Measurements from ENCODE around the gene LHFPL2.
"Not testable (repeated sequence)": the region's sequence is repeated elsewhere in the genome, so short reads cannot be mapped to it uniquely, and the experiment has no call there.

The LHFPL2 gene, protein sequence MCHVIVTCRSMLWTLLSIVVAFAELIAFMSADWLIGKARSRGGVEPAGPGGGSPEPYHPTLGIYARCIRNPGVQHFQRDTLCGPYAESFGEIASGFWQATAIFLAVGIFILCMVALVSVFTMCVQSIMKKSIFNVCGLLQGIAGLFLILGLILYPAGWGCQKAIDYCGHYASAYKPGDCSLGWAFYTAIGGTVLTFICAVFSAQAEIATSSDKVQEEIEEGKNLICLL

DNA sequence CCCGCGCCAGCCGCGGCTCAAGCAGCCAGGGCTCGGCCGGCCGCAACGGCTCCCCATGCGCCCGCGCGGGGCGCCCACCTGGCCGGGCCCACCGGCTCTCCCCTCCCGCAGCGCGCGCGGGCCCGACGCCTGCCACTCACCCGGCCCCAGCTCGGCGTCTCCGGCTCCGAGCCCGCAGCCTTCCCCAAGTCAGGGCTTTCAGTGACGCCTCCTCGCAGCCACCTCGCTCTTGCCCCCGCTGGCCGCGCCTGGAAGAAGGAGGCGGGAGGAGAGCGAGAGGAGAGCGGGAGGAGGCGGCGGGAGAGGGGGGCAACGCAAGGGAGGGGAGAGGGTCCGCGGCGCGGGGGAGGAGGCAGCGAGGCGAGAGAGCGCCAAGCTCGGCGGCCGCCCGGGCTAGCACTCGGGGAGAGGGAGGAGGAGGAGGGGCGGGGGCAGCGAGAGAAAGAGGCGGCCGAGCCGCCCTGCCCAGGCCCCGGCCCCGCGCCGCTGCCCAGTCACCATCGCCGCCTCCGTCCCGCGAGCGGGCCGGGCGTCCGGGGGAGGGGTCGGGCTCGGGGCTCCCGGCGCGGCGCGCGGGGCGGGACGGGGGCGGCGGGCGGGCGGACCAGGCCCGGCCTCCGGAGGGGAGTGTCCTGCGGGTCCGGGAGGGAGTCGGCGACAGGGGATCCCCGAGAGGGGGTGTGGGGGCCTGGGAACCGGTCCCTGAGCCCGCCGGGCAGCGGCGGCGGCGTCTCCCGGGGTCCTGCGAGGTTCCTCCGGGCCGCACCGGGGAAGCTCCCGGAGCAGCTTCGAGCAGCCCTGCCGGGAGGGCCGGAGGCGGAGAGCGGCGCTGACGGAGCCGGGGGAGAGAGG, at the start of gene LHFPL2:
LHFPL2 (minus strand) TSS at position 414 of the 852 bp plus-strand sequence. CDS start 138,559 bp downstream, outside the sequence.
- DNase-seq, result no peak

DNA sequence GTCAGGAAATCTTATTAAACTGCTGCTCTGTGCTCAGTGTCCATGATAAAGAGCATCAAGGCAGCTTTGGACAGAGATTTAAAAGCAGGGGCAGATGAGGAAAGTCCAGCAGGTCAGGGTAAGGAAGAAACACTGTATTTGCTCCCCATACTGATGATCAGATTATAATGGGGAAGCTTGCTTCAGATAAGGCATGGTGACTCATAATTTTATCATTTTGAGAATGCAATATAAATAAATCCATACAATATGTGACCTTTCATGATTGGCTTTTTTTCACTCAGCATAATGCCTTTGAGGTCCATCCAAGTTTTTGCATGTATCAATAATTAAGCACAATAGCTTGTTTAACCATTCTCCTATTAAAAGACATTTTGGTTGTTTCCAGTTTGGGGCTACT, 48.1 kb upstream of the LHFPL2 start:
- DNase-seq, result no peak

DNA sequence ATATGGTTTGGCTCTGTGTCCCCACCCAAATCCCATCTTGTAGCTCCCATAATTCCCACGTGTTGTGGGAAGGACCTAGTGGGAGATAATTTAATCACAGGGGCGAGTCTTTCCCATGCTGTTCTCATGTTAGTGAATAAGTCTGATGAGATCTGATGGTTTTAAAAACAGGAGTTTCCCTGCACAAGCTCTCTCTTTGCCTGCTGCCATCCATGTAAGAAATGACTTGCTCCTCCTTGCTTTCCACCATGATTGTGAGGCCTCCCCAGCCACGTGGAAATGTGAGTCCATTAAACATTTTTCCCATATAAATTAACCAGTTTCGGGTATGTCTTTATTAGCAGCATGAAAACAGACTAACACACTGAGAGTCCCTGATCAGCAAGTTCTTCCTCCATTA, 47.5 kb upstream of the LHFPL2 start:
- not testable (repeated sequence) for DNase-seq

DNA sequence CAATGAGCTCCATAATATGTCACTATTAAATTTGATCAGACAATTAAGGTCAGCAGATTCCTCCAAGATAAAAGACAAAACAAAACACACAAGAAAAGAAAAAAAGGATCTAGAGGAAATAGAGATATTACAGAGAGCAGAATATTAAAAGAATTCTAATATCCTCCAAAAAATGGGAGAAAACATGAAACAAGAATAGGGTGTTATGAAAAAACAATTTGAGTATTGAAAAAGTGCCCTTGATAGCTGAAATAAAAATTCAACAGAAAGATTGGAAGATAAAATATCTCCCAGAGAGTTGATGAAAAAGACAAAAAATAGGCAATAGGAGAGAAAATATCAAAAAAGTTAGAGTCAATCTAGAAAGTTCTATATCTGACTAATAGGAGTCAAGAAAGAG, 44.8 kb upstream of the LHFPL2 start:
- no peak for DNase-seq

DNA sequence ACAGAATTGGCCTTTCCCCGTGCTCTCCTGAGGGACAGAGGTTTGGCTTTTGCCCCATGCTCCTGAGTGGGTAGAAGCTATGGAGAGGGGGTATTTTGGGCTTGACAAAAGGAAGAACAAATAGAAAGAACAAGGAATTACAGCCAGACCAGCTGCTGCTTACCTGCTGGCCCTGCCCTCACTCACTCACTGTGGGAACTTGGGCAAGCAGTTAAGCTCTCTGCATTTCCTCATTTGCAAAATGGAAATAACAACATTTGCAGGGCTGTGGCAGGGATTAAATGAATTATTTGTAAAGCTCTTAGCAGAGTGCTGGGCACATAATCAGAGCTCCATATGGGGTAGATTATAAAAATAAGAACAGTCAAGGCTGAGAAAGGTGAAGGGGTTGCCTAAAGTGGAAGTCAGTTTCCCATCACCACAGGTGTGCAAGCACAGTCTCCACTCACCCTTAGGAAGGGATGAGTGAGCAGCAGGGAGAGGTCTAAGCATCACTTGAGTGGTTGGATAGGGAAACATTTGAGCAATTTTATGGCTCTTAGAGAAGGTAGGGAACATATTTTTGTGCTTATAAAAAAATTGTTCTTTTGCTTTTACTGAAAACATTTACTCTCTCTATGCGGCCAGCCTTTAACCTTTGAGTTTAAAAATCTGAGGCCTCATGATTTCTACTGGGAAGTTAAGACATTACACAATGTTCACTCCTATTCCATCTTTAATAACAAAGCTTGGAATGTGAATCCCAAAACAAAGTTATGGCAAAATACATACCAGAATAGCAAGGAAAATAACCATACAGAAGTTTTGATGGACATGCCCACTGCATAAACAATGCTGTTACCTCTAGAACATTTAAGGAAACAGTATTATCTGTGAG, 42.8 kb upstream of the LHFPL2 start:
- DNase-seq, result no peak

DNA sequence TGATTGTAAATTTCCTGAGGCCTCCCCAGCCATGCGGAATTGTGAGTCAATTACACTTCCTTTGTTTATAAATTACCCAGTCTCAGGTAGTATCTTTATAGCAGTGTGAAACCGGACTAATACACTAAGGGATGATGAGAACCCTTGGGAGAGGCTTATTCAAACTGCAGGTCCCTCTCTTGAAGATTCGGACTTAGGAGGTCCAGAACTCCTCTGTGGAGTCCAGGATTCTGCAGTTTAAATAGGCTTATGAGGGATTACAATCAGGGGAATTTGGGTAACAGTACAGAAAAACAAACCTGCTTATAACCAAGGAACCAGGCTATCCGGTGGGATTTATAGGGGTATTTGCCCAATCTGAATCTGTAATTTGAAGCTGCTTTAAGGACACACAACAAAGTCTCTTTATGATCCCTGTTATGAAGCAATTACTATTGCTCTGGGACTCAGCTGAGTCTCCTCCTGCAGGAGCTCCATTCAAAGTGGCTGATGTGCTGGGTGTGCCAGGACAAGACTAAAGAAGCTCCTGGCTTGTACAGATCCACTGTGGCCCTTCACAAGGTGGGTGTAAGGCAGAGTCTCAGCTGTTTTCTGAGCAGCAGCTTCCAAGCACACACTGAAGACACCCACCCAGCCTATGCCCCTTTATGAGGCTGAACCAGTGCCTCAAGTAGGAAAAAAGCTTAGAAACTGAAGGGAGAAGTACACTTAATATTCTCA, 41.8 kb upstream of the LHFPL2 start:
- no peak for DNase-seq

DNA sequence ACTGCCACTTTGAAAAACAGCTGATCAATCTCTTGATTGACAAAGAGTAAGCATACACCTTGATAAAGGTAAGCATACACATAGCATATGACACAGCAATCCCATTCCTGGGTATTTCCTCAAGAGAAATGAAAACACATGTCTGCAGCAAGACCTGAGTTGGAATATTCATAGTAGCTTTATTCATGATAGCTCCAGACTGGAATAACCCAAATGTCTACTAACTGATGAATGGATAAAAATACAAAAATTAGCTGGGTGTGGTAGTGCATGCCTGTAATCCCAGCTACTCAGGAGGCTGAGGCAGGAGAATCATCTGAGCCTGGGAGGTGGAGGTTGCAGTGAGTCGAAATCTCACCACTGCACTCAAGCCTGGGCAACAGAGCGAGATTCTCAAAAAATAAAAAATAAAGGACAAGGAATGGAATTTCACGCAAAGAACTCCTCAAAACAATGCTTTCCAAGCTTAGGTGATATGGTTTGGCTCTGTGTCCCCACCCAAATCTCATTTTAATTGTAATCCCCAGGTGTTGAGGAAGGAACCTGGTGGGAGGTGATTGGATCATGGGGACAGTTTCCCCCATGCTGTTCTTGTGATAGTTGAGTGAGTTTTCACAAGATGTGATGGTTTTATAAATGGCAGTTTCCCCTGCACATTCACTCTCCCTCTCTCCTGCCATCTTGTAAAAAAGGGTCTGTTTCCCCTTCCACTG, 41.1 kb upstream of the LHFPL2 start:
- no peak for DNase-seq

DNA sequence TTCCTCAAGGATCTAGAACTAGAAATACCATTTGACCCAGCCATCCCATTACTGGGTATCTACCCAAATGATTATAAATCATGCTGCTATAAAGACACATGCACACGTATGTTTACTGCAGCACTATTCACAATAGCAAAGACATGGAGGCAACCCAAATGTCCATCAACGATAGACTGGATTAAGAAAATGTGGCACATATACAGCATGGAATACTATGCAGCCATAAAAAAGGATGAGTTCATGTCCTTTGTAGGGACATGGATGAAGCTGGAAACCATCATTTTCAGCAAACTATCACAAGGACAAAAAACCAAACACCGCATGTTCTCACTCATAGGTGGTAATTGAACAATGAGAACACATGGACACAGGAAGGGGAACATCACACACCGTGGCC, 38.9 kb upstream of the LHFPL2 start:
- not testable (repeated sequence) for DNase-seq

DNA sequence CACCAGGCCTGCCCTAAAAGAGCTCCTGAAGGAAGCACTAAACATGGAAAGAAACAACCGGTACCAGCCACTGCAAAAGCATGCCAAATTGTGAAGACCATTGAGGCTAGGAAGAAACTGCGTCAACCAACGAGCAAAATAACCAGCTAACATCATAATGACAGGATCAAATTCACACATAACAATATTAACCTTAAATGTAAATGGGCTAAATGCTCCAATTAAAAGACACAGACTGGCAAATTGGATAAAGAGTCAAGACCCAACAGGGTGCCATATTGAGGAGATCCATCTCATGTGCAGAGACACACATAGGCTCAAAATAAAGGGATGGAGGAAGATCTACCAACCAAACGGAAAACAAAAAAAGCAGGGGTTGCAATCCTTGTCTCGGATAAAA, 35.3 kb upstream of the LHFPL2 start:
- not testable (repeated sequence) for DNase-seq

DNA sequence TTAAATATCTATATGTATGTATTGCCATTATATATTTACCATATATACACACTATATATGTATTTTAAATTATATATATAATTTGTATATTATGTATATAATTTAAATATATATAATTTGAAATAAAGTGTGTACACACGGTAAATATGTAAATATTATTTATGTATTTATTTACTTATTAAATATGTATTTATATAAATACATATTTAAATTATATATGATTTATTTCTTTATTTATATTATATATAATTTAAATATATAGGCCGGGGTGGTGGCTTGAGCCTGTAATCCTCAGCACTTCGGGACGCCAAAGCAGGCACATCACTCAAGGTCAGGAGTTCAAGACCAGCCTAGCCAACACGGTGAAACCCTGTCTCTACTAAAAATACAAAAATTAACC, 31.3 kb upstream of the LHFPL2 start:
- DNase-seq, result no peak

DNA sequence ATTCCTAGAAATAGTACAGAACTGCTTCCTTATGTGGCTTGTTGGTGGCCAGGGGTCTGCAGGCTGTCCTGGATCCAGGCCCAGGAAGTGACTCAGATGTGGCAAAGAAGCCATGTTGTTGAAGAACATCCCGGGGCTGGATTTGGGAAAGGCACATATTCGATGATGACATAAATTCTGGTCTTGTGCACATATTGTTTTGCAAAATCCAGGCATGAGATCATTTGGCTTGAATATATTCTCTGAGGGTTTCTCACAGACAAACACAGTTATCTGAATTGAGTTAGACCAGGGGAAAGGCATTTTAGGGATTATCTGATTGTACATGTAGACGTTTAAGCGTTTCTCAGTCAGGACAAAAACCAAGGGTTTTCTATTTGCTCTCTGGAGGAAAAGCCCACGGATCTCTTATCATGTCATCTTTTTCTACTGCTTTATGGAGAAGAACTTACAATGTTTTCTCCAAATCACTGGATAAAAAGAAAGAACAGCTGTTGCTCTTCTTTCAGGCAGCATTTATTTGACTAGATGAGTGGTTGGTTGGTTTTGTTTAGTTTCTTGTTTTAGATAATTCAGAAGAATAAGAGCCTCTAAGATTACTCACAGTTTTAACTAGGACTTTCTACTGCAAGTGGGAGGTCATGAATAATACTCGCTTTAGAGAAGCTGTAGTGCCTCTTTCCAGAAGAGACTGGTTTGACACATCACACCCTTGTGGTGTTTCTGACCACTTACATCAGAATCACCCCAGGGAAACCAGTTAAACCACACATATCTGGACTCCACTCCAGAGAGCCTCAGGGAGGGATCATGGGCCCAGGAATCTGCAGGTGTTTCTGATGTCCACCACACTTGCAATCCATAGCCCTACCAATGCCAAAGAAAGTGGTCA, 29.5 kb upstream of the LHFPL2 start:
- no peak for DNase-seq

DNA sequence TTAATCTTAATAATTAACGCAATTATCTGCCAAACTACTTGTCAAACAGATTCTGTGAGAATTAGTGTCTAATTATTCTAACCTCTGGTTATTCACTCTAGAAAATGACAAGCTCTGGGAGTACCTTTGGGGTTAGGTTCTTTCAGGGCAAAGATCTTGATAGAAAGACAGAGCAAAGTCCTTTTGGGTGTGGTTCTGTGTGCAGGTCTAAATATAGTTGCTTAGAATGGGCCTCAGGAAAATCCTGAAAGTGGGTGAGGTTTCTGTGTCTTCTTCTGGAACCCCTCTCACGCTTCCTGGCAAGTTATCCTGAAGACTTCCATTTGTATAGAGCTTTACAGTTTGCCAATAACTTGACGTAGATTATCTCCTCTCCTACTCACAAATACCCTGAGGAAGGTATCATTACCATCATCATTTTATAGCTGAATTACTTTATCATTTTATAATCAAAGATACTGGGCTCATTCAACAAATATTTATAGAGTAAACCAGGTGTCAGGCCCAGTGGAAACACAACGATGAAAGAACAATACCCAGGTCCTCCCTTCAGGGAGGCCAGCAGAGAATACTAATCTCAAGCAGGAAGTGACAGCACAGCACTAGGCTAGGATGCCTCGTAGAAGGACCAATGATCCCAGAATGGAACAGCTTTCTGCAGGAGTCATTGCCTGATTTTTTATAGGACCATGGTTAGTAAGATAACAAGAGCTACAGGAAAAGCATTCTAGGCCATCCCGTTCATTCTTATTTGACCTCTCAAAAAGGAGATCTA, 27.6 kb upstream of the LHFPL2 start:
- DNase-seq, result no peak

DNA sequence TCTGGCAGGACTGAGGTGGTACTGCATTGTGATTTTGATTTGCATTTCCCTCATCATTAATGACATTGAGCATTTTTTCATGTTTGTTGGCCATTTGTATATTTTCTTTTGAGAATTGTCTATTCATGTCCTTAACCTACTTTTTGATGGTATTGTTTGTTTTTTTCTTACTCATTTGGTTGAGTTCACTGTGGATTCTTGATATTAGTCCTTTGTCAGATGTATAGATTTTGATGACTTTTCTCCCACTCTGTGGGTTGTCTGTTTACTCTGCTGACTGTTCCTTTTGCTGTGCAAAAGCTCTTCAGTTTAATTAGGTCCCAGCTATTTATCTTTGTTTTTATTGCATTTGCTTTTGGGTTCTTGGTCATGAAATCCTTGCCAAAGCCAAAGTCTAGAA, 25.3 kb upstream of the LHFPL2 start:
- not testable (repeated sequence) for DNase-seq

DNA sequence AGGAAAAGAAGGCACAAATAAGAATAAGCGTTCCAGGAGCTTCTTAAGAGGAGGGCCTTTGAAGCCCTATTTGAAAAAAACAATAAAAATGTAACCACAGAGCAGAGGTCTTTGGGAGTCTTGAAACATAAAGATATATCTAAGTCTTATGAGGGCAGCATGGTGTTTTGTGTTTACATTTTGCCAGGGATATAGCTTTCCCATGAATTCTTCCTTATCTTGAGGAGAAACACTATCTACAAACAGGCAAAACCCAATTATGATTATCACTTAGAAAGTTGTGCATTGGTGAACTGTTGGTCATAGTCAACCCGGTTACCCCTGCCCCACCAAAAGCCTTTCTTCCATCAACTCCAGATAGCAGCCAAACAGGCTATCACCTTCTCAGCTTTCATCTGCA, 23.6 kb upstream of the LHFPL2 start:
- DNase-seq, result no peak

DNA sequence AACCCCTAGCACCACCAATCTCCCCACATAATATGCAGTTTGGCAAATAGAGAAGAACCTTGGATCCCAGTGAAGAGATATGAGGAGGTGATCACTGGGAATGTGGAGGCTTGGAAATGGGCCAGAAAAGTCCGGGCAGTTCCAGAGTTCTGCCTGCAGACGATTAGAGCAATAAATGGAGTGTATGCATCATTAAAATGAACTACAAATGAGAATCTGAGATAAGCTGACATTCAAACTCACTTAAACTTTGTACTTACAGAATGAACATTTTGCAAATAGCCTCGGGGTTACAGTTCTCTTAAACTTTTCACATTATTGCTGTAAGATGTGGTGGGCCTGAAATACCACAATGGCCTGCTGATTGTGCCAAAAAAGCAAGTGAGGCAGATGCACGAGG, 23.0 kb upstream of the LHFPL2 start:
- no peak for DNase-seq

DNA sequence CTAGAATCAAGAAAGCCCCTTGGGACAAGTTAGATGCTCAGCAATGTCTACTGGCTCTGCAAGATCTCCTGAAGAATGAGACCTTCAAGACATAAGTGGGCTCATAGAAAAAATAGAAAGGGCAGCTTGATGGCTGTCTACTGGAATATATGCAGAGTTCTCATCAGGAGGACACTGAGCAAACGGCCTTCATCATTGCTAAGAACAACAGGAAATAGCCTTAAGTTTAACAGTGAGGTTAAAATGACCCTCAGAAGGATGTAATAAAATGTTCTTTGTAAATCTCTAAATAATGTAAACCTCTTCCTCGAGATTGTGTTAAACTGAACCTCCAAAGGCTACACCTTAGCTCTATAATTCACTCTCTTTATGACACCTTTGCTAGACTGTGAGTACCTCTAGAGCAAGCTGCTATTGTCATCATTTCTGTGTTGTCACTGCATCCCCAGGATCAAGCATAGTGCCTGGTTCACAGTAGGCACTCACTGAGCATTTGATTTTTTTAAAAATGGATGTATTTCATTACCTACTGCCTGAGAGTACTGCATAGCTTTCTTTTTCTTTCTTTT, 22.2 kb upstream of the LHFPL2 start:
- DNase-seq, result no peak

DNA sequence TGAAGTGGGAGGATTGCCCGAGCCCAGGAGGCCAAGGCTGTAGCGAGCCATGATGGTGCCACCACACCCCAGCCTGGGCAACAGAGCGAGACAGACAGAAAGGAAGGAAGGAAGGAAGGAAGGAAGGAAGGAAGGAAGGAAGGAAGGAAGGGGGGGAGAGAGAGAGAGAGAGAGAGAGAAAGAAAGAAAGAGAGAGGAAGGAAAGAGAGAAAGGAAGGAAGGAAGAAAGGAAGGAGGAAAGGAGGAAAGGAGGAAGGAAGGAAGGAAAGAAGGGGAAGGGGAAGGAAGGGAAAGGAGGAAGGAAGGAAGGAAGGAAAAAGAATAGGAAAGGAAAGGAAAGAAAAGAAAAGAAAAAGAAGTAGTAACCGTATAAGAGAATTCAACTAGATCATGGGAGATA, 20.8 kb upstream of the LHFPL2 start:
- no peak for DNase-seq

DNA sequence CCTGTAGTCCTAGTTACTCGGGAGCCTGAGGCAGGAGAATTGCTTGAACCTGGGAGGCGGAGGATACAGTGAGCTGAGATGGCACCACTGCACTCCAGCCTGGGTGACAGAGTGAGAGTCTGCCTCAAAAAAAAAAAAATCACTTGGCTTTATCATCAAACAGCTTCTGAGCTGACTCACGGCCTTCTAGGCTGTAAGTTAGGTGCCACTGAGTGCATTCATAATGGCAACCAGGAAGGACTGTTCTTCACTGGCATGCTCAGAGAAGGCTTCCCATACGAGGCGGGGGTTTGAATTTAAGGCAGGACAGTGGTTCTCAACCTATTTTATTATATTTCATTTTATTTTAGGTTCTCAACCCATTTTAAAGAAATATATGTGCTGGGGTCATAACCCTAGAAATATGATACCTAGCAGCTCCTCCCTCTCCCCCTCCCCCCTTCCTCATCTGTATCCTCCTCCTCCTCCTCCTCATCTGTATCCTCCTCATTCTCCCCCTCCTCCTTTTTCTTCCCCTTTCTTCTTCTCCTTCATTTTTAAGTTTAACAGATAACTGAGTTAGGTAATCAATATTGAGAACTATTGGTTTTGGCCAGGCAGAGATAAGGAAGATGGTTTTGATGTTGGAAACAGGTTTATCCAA, 19.0 kb upstream of the LHFPL2 start:
- no peak for DNase-seq

DNA sequence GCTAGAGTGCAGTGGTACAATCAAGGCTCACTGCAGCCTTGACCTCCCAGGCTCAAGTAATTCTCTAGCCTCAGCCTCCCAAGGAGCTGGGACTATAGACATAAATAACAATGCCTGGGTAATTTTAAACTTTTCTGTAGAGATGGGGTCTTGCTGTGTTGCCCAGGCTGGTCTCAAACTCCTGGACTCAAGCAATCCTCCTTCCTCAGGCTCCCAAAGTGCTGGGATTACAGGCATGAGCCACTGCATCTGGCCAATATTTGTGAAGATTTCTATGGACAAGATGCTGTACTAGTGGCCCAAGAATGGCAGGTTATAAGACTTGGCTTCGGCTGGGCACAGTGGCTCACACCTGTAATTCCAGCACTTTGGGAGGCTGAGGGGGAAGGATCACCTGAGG, 18.4 kb upstream of the LHFPL2 start:
- DNase-seq, result not testable (repeated sequence)

Measured in KG1 (cell line).